GM12878 (cell line): ENCODE measurements around the gene ZNF106.

Experiments used
- ASH2L ChIP-seq: fragments of 300-600, 200-600 bp; sonication (generic); IDR thresholded peaks from 2 replicates; pipeline ENCODE4 v1.6.1; 2017; ENCODE audit warnings: low read depth, mild to moderate bottlenecking, borderline replicate concordance
- CTCF ChIP-seq, 3 experiments: IDR thresholded peaks in 2 of 3; conservative IDR thresholded peaks in 1 of 3; 2 replicates each; pipeline ENCODE4 v1.5.1; 2011; ENCODE audit warnings: low read depth in 3 of 3, low read length in 3 of 3, mild to moderate bottlenecking in 3 of 3, control low read depth in 2 of 3, moderate library complexity in 2 of 3, inconsistent platforms in 1 of 3, mixed read lengths in 1 of 3; ENCODE audit not compliant: control insufficient read depth in 2 of 3, insufficient read depth in 1 of 3; ENCODE audit errors: extremely low read depth in 1 of 3
- POLR2AphosphoS2 ChIP-seq: IDR thresholded peaks from 2 replicates; pipeline ENCODE4 v1.6.1; 2011; ENCODE audit warnings: low read depth, mild to moderate bottlenecking, low read length, improper control_type of control experiment, moderate library complexity
- TCF3 ChIP-seq: IDR thresholded peaks from 2 replicates; pipeline ENCODE4 v1.6.1; 2012; ENCODE audit warnings: low read depth, mild to moderate bottlenecking, low read length, borderline replicate concordance; ENCODE audit not compliant: insufficient read depth
- ZZZ3 ChIP-seq: IDR thresholded peaks from 2 replicates; pipeline ENCODE4 v1.6.1; 2011; ENCODE audit warnings: low read depth; ENCODE audit not compliant: control insufficient read depth, insufficient read length

GRCh38 chr15:42533246-42533645 lies 42.3 kb upstream of the ZNF106 start:
- TF ChIP-seq ASH2L (no peak), ZZZ3 (no peak), TCF3 (no peak), POLR2AphosphoS2 (no peak), CTCF (IDR thresholded peaks at IDR 0.05 in 2 of 3, conservative IDR thresholded peaks at IDR 0.05 in 1 of 3; ENCODE audit: control insufficient read depth in 2 of 3, extremely low read depth in 1 of 3, insufficient read depth in 1 of 3, low read depth in 3 of 3, low read length in 3 of 3) (no peak)
